ENCODE results near the gene ALOX5AP. TPM values are rescaled to one million over a fixed set of nuclear protein-coding genes. Genes with fewer than 3 reads are reported as not detected.
A peak's percentile ranks its signal among the peaks of the same experiment; 100 is the strongest.
"Not testable (repeated sequence)": the region's sequence is repeated elsewhere in the genome, so short reads cannot be mapped to it uniquely, and the experiment has no call there.

ALOX5AP gene
- total RNA-seq, 1 donor from 2014 or later = not detected

DNA sequence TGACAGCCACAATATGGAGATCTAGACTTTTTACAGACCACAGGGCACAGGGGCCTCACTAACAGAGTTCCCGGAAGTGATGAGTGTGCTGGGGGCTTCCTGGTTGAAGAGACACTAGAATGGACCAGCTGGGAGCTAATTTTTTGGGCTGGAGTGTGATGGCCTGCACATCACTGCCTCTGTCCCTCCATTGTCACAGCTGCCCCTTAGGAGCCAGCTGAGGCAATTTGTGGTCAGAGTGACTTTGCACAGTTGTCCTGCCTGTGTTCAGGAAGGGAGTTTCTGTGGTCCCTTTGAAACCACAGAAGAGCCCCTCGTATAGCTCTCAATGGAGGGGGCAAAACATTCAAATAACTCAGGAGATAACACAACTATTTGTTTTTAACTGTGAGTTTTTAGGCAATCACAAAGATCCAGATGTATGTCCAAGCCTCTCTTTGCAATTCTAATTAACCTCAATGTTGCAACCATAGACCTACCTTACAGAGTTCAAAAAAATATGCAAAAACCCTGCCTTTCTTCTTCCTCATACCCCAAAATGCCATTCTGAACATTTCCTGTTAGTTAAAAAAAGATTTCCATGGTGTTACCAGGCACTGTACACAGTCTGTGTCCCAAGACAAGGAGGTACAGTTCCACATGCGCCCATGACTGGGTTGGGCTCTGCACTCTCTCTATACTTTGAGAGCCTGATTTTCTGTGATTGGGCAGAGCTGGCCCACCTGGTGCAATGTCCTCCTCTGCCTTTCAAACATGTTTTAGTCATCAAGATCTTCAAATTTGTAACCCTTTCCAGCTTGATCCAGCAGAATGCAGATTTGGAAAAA lies 2.4 kb downstream of the ALOX5AP start:
- no peak for DNase-seq (ENCODE audit: low read depth, low spot score)

DNA sequence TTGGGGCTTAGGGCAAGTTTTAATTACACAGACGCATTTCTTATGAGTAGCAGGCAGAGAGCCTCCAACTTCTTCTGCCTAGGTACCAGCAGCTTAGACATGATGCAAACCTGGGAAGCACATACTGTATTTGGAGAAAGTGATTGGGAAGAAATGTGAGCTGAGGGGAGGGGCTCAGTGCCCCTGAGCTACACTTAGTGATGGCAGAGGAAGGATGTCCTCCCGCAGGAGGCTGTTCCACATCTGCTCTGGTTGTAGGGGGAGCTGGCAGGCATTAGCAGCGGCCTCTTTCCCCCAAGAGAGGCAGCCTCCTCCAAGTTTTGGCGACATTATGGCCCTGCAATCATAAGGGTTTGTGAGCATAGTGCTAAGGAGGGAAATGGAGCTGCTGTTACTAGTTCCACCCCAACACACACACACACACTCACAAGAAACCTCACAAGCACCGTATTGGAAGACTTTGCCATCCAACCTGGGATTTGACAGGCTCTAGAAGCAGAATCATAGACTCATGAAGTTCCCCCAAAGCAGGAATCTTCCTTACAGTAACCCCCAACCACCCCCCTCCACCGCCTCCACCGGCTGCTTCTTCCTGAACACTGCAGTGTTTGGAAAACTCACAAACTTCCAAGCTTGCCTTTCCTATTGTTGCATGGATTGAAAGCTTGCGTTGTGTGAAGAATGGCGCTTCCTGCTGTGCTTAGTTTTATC lies 3.3 kb downstream of the ALOX5AP start:
- no peak for DNase-seq (ENCODE audit: low read depth, low spot score)

DNA sequence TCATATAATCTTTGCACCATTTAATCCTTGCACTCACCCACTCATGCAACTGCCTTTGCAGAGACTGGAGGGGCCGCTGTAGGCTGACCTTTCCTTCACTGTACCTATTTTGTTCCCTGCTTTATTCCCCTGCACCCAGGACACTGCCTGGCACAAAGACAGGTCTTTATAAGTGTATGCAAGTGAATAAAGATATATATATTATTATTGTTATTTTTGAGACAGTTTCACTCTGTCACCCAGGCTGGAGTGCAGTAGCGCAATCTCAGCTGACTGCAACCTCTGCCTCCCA lies 3.8 kb downstream of the ALOX5AP start:
- no peak for DNase-seq (ENCODE audit: low read depth, low spot score)

DNA sequence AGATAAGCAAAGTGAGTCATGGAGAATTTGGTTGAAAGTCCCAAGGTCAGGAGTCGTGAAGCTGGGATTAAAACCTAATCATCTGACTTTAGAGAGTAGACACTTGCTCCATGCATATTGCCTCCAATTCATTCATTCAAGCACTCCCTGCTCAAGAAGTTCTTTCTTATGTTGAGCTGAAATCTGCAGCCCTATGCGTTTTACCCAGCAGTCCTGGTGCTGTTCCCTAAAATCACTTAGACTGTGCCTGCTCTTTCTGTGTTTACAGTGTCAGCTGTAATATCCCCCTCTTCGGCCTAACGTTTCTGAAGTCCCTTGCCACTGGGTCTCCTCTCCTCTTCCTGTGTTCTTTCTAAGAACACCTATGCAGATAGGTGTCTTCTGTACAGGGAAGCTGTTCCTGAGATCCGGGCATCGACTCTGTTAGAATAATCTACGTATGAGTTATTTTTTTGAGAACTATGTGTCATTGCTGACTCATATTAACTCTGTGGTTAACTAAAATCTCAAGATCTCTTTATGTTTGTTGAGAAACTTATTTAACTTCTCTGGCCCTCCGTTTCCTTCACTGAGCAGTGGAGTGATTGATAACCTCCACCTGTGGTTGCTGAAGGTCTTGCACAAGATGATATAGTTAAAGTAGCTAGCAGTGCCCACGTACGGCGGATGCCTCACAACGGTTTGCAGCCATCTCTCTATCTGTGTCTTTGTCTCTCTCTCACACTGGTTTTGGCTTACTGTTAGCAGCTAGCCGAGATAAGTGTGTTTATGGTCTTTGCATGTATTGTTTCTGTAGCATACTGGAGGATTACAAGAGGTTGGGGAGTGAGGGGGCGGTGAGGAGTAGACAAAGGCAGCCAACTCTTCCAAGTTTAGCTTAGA lies 4.7 kb downstream of the ALOX5AP start:
- no peak for DNase-seq (ENCODE audit: low read depth, low spot score)

DNA sequence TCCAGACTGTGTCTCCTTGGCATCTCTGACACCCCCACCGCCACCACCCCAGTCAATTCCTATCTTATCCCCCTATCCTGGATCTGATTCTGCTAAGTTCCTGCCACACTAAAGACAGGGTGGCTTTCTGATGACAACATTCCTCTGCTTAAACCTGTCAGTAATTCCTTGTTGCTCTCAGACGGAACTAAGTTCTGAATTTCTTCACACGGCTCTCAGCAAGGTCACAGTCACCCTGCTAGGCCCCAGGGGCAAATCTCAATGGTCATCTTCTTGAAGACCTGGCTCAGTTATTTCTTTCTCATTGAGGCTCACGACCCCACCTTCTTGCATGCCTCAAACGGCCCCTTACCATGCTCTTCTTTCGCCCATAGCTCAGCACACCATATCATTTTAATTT lies 7.6 kb downstream of the ALOX5AP start:
- DNase-seq (ENCODE audit: low read depth, low spot score) = no peak

DNA sequence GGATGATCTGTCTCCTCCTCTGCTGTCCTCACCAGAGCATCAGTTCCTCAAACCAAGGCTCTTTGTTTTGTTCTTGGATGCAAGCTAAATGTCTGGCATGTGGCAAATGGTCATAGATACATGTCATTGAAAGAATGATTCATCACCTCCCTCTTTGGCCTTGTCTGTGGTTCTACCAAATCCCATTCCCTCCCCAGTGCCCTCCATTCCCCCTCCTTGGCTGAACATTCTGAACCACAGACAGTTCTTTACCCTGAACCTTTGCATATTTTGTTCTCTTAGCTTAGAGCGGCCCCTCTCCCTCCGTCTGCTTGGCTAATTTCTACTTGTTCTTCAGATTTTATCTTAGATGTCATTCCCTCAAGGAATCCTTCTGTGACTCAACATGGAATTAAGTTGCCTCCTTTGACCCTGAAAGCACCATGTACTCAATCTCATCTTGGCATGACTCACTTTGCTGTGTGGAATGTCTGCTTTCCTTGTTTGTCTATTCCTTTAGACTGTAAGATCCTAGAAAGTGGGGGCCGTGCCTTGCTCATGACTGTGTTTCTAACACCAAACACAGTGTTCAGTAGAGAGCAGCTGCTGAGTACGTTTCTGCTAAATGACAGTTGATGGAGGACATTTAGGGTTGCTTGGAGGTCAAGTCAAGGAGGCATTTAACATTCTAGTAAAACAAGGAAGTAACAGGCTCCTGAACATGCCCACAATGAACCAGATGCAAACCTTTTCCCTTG lies 8.1 kb downstream of the ALOX5AP start:
- peak; percentile 85 for DNase-seq (ENCODE audit: low read depth, low spot score)

DNA sequence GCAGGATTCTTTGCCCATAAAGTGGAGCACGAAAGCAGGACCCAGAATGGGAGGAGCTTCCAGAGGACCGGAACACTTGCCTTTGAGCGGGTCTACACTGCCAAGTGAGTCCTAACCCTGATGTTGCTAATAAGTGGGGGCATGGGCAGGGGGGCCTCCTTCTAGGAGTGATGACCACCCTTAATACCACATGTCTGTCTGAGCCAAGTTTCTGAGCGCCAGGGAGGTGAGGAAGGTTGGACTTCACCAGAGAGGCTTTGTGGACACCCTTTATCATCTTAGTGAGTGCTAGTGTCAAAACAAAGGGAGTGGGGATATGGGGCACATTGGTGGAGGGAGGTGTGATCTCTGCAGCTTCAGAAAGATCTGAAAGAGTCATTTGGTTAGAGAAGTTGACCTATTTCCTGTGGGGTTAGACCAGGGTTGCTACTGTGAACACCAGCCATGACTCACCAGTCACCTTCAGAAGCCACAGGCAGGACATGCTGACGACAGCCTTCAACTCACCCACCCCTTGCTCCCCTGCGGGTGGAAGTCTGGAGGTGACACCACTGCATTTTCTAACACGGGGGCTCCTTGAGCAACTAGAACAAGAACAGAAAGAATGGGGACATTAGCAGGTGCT lies 8.8 kb downstream of the ALOX5AP start:
- DNase-seq (ENCODE audit: low read depth, low spot score) = no peak

DNA sequence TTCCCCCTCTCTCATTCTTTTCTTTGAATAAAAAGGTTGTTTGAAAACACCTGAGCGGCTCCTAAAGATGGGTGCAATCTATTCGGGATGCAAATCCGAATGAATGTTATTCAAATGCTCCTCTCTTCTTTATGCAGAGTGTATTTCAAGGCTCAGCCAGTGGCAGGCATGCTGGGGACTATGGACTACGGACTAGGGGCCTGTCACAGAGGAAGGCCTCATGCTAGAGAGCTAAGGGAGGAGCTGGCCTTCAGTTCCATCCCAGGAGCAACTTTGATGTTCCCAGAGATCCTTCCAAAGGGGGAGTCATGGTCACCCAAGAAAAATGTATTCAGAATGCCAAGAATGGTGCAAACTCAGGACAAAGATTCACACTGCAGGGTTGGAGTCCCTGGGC lies 9.3 kb downstream of the ALOX5AP start:
- DNase-seq (ENCODE audit: low read depth, low spot score) = no peak

DNA sequence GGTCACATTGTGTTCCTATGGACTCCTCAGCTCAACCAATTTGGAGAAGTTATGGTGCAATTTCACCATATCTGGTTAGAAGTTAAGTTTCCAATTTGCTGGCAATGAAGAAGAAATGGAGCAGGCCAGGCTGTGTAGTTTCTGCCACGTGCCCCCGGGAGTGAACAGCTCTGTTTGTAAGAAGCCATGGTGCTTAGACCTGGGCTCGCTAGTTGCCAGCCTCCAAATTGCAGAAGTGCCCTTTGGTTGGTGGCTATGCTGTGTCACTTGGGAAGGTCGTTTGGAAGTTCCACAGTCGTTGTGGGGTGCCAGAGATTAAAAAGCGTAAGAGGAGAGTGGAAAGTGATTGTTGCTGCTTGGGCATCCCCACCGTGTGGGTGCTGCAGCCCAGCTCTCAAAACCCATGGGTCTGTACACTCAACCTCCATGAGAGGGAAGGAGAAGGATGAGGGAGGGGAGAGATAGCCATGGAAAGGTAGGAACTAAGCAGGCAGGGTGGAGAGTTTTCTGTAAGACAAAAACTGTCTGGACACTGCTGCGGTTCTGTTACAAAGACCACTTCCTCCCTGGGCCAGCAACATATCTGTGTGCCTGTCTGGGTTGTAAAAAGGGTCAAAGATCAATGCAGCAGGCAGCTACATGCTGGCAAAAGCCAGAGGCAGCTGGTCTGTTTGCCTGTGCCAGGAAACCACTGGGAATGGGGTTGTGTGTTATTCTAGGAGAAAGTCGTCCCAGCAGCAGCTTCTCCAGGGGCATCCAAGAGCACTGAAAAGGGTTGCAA lies 10.8 kb downstream of the ALOX5AP start:
- peak; percentile 30 for DNase-seq (ENCODE audit: low read depth, low spot score)

DNA sequence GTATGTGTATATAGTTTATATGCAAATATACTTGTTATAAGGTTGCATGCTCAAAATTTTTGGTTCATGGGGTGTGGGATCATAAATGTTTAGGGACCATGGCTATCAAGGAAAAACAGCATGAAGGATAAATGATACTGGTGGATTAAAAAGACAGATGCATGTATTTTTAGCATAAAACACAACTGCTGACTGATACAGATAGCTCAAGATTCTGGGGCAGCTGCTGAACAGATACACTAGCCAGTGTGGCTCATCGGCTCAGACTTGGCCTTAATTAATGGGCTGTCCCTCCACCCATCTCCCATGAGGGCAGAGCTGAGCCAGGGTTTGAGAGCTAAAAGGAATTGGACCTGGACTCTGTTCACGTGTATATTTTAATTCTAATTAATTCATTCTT lies 11.4 kb downstream of the ALOX5AP start:
- DNase-seq (ENCODE audit: low read depth, low spot score) = no peak

DNA sequence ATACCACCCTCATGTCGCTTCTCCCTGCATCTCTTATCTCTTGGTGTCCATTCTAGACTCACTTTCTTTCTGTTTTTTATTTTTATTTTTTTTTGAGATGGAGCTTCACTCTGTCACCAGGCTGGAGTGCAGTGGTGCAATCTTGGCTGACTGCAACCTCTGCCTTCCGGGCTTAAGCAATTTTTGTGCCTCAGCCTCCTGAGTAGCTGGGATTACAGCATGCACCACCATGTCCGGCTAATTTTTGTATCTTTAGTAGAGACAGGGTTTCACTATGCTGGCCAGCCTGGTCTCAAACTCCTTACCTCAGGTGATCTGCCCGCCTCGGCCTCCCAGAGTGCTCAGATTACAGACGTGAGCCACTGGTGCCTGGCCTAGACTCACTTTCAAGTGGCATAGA lies 12.5 kb downstream of the ALOX5AP start:
- not testable (repeated sequence) for DNase-seq (ENCODE audit: low read depth, low spot score)

DNA sequence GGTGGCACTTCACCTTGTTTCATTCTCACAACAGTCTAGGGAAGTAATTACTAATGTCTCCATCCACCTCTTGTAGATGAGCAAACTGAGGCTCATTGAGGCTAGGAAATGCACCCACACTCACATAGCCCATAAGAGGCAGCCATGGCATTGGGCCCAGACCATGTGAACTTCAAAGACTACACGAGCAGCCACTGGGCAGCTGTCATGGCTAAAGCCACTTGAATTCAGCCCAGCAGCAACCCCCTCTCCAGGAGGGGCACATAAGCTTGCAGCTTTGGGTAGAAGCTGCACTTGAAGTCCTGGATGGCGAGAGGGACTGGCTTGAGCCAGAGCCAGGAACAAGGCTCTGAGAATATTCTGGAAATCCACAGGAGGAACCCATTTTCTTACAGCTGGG lies 13.4 kb downstream of the ALOX5AP start:
- no peak for DNase-seq (ENCODE audit: low read depth, low spot score)

DNA sequence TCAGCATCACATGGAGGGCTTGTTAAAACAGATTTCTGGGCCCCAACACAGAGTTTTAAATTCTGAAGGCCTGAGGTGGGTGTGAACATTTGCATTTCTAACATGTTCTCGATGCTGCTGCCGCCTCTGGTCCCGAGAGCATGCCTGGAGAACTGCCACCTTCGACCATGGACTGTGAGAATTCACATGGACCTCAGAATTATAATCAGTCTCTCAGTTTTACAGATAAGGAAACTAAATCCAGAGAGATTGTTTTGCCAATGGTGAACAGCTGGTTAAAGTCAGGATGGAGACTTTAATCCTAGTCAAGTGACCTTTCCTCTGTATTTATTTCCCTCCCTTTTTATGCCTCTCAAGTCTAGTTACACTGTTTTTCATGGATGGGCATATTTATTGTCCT lies 14.7 kb downstream of the ALOX5AP start:
- no peak for DNase-seq (ENCODE audit: low read depth, low spot score)

DNA sequence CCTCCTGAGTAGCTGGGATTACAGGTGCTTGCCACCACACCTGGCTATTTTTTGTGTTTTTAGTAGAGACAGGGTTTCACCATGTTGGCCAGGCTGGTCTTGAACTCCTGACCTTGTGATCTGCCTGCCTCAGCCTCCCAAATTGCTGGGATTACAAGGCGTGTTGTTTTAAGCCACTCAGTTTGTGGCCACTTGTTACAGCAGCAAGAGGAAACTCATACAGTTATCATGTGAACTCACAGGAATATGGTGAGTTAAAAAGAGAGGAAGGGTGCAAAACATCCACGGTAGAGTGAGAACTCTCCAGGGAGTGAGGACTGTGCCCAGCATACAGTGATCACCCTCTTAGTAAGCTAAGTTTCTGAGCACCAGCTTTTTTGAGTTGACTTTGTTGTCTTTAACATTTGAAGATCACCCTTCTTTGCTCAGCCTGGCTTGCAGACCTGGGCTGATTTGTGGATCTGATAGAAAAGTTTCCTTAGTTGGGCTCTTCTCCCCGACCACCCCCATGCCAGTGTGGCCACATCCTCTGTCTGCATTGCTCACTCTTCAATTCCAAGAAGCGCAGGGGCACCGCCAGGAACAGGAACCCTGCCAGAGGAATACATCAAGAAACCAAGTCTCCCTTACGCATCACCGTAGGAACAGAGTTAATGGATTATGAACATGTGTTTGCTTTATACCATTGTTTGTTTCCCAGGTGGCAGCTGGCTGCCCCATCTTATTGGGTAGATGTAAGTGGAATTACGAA lies 16.0 kb downstream of the ALOX5AP start:
- no peak for DNase-seq (ENCODE audit: low read depth, low spot score)

DNA sequence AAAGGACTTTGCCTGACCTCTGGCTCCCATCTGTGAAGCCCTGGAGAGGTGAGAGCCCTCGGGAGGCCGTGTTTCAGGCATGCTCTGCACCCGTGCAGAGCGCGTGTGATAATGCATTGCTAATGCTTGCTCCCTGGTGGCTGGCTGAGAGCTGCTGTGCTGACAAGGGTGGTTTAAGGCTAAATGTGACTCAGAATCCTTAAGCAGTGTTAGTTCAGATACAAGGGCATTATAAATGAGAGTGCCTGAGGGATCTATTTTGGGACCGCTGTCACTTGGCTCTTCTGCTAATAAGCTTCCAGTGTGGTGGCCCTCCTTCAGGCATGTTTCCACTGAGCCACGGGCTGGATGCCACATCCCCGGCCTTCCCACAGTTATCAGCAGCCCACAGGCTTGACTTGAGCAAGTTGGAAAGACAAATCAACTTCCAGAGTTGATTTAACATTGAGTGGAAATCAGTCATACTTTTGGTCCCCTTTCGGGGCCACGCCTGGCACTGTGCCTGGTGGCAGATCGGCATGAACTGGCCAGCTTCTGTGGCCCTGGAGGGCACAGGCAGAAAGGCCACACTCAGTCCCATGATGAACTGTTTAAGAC lies 17.0 kb downstream of the ALOX5AP start:
- no peak for DNase-seq (ENCODE audit: low read depth, low spot score)

DNA sequence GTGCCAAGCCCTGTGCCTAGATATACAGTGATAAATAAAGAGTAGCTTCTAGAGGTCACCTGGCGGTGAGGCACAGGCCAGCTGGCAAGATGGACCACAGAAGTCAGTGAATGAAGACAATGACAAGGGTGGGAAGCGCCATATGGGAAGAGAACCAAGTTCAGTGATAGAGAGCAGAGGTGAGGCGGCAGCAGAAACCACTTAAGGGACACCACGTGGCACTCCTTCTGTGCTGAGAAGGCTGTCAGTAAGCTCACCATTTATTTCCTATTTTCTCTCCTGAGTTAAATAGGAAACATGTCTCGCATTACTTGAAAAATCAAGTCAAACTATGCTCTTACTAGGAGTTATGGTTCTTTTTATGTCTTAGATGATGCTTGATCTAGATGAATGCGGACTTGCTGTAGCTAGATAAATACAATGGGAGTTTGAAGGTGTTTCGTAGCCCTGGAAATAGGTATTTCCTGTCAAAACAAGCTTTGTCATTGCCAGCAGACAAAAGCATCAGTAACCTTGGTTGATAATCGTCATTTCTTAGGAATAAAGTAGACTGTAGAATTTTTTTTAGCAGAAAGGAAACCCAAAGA lies 17.8 kb downstream of the ALOX5AP start:
- no peak for DNase-seq (ENCODE audit: low read depth, low spot score)

DNA sequence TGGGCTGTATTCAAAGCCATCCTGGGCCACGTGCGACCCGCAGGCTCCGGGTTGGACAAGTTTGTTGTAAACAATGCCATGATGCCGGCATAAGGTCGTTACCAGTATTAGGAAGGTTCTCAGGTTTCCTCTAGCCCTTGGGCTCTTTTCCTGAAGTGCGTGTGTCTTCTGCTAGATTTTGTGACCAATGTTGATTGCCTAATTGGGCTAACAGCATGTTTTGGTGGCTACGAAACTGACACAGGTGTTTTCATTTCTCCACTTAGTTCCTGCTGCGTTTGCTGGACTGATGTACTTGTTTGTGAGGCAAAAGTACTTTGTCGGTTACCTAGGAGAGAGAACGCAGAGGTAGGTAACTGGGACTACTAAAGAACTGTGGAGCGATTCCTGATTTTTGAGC lies 20.3 kb downstream of the ALOX5AP start:
- no peak for DNase-seq (ENCODE audit: low read depth, low spot score)

DNA sequence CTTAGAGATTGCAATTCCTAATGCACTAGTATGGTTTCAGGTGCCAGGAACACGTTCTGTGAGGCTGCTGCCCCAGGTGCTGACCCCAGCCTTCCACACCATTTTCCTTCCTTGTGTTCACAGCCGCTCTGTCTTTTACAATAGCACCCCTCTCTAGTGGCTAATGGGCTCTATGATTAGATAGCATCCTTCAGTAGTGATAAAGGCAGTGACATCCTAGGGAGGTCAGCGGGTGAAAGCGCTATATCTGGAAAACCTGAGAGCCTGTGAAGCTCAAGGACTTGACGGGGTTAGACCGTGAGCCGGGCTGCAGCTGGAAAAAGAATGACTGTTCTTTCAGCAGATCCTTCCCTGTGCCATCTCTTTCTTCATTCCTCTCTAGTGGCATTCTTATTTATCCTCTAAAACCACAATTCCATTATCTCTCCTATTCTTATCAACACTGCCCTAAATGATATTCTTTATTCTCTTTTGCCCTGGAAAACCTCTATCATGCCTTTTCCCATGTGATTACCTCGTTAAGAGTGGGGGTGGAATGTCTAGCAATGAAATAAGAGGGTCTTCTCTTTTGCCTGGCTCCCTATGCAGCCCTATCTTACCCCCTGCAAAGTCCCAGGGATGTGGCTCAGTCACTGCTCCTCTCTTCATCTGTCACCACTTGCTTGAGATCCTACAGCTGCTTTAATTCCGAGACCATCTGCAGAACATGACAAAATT lies 21.8 kb downstream of the ALOX5AP start:
- no peak for DNase-seq (ENCODE audit: low read depth, low spot score)

Data from pulmonary artery endothelial cell (primary cell).